Gastroesophageal sphincter (tissue), 4 donors: ENCODE measurements around the gene MRPL27. TPM values are rescaled to one million over a fixed set of nuclear protein-coding genes. Genes with fewer than 3 reads are reported as not detected.

ENCODE experiments used
- ATAC-seq: fragments of 150-250 bp; one replicate; pipeline ENCODE4 v1.9.1; 2016; ENCODE audit warnings: mild to moderate bottlenecking, moderate library complexity
- H3K27ac ChIP-seq, 4 donors: fragments of 200-600 bp; sonication (generic) in 3 of 4; 1 replicate in 3 of 4; 2 replicates in 1 of 4; pipeline ENCODE4 v1.5.1; 2016 to 2019
- H3K27me3 ChIP-seq: fragments of 200-600 bp; sonication (generic); one replicate; pipeline ENCODE4 v1.5.1; 2019
- H3K36me3 ChIP-seq, 2 donors: fragments of 200-600 bp; sonication (generic); one replicate each; pipeline ENCODE4 v1.5.1; 2019; ENCODE audit warnings: control low read depth in 1 of 2
- H3K4me1 ChIP-seq, 3 donors: fragments of 200-600 bp; sonication (generic); 1 replicate in 2 of 3; 2 replicates in 1 of 3; pipeline ENCODE4 v1.5.1; 2016 to 2019; ENCODE audit warnings: control low read depth in 2 of 3
- H3K4me3 ChIP-seq, 2 donors: fragments of 200-600 bp; sonication (generic); one replicate each; pipeline ENCODE4 v1.5.1; 2019; ENCODE audit warnings: mild to moderate bottlenecking in 1 of 2, moderate library complexity in 1 of 2
- H3K9me3 ChIP-seq, 3 donors: fragments of 200-600 bp; sonication (generic); one replicate each; pipeline ENCODE4 v1.5.1; 2017 to 2019; ENCODE audit warnings: control low read depth in 2 of 3
- EP300 ChIP-seq: sonication (generic); formaldehyde crosslinking; IDR thresholded peaks from one replicate; pipeline ENCODE4 v1.6.1; 2017; ENCODE audit warnings: antibody characterized with exemption, mild to moderate bottlenecking
- POLR2A ChIP-seq, 2 donors: fragments of 450-650 bp; IDR thresholded peaks; one replicate each; pipeline ENCODE4 v1.6.1; 2017; ENCODE audit warnings: antibody characterized with exemption in 2 of 2, mild to moderate bottlenecking in 2 of 2, moderate library complexity in 1 of 2
- POLR2AphosphoS5 ChIP-seq: sonication (generic); formaldehyde crosslinking; IDR thresholded peaks from one replicate; pipeline ENCODE4 v1.6.1; 2017; ENCODE audit warnings: antibody characterized with exemption
- WGBS, 2 donors: methylation state at CpG; one replicate each; pipeline ENCODE4 v1.1.5; 2018; ENCODE audit warnings: low coverage in 1 of 2; 5-methylcytosine and 5-hydroxymethylcytosine counted together
- total RNA-seq, 4 donors: library from RNA; depleted of rRNA; stranded (reverse); fragments of >200 nt; gene quantifications; one replicate each; pipeline ENCODE4 v1.1.0, GENCODE V29; 2016
- TF ChIP-seq, protein P1 (sequence below), 4 experiments: fragments of 200-600 bp in 2 of 4; fragments of 450-650 bp in 2 of 4; sonication (generic) in 1 of 4; IDR thresholded peaks; one replicate each; pipeline ENCODE4 v1.5.1; 2017 to 2019; ENCODE audit warnings: antibody characterized with exemption in 4 of 4, mild to moderate bottlenecking in 2 of 4, moderate library complexity in 2 of 4

The MRPL27 gene
- total RNA-seq, 4 donors from 2014 or later = 40.3 to 62.1 (median 52.2) TPM

DNA sequence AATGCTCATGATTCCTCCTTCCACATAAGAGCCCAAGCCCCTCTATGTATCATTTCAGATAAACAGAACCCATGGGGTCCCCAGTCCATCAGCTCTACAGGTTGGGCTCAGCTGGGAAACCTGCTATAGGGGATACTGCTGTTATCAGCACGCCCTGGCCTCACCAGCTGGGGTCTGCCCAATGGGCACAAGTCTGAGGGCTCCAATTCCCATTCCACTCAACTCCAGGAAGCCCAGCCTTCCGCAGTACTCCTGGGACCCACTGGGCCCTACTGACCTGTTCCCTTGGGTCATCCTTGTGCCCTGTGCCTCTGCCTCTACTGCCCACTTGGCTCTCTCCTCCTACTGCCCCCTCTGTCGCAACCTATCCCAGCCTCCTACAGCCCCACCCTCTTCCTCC is 43.3 kb downstream of the MRPL27 start:
- Histone ChIP-seq H3K4me3 (no peak overlapping the region), H3K27ac (no peak overlapping the region), H3K4me1 (no peaks in the 10 kb centered on the region), H3K27me3 (peaks cover 7% of the 10 kb centered on the region), H3K36me3 (no peaks in the 10 kb centered on the region), H3K9me3 (no peaks in the 10 kb centered on the region)
- TF ChIP-seq, protein P1, sequence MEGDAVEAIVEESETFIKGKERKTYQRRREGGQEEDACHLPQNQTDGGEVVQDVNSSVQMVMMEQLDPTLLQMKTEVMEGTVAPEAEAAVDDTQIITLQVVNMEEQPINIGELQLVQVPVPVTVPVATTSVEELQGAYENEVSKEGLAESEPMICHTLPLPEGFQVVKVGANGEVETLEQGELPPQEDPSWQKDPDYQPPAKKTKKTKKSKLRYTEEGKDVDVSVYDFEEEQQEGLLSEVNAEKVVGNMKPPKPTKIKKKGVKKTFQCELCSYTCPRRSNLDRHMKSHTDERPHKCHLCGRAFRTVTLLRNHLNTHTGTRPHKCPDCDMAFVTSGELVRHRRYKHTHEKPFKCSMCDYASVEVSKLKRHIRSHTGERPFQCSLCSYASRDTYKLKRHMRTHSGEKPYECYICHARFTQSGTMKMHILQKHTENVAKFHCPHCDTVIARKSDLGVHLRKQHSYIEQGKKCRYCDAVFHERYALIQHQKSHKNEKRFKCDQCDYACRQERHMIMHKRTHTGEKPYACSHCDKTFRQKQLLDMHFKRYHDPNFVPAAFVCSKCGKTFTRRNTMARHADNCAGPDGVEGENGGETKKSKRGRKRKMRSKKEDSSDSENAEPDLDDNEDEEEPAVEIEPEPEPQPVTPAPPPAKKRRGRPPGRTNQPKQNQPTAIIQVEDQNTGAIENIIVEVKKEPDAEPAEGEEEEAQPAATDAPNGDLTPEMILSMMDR (IDR thresholded peaks at IDR 0.05) = no peak
- TF ChIP-seq EP300 = no peak
- TF ChIP-seq POLR2A (IDR thresholded peaks at IDR 0.05) = no peak
- no peak for TF ChIP-seq POLR2AphosphoS5
- no peak for ATAC-seq
- 67 to 90% methylated on average over 1 to 2 of the region's 3 CpGs for WGBS, 2 donors

DNA sequence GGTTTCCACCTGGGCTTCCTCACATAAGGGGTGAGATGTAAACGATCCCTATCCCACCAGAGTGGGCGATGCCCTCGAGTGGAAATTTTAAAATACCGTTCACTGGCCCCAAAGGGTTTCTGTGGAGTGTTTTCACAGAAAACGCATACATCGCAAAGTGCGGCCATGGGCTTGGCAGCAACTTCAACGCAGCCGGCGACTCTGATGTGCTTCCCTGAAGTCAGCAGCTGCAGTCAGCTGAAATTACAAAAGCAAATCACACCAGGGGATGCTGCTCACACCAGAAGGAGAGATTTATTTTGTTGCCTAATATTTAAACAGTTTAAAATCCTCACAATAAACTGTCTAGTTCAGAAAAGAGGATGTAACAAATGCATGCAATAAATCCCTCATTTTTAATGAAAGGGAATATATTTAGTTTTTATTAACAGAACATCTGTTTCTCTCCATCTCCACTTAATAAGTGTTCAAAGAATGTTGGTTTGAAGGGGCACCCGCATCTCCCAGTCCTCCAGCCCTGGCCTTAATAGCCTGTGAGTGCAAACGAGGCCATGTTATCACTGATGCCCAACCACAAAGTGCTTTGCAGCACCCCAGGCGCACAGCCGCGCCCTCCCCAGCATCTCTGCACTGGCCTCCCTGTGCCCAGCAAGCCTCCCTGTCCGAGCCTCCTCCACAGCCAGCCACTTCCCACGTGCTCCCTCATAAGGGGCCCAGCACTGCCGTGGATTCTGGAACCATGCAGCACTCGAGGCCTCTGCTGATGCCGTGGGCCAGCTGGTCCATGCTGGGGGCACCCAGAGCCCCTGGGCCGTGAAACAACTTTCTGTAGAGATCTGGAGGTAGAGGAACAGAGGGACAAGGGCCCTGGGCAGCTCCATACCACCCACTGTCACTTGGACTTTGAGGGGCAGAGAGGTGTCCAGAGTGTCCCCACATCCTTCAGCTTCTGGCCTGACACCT is 44.3 kb downstream of the MRPL27 start:
- TF ChIP-seq, protein P1 (IDR thresholded peaks at IDR 0.05) = no peak
- TF ChIP-seq POLR2AphosphoS5 (no peak), POLR2A (IDR thresholded peaks at IDR 0.05) (no peak), EP300 (no peak)
- 43 to 57% methylated on average over 8 to 9 of the region's 21 CpGs for WGBS, 2 donors

GRCh38 chr17:50326831-50327364 is 46.1 kb downstream of the MRPL27 start:
- Histone ChIP-seq H3K4me3 (no peak overlapping the region), H3K4me1 (no peaks in the 10 kb centered on the region), H3K9me3 (no peaks in the 10 kb centered on the region), H3K27ac (no peak overlapping the region), H3K27me3 (no peaks in the 10 kb centered on the region), H3K36me3 (no peaks in the 10 kb centered on the region)
- TF ChIP-seq EP300 (no peak), POLR2A (IDR thresholded peaks at IDR 0.05) (no peak), POLR2AphosphoS5 (no peak)
- TF ChIP-seq, protein P1 (IDR thresholded peaks at IDR 0.05) = no peak
- ATAC-seq = no peak
- WGBS, 2 donors = 72 to 82% methylated on average over 5 to 7 of the region's 9 CpGs

More for the DNA sequence above, 44.3 kb downstream of the MRPL27 start:
- H3K27me3 ChIP-seq = peaks cover 7% of the 10 kb centered on the region
- no peak overlapping the region for H3K27ac ChIP-seq
- H3K9me3 ChIP-seq = no peaks in the 10 kb centered on the region
- no peaks in the 10 kb centered on the region for H3K36me3 ChIP-seq
- no peak for ATAC-seq
- no peaks in the 10 kb centered on the region for H3K4me1 ChIP-seq
- H3K4me3 ChIP-seq = no peak overlapping the region

DNA sequence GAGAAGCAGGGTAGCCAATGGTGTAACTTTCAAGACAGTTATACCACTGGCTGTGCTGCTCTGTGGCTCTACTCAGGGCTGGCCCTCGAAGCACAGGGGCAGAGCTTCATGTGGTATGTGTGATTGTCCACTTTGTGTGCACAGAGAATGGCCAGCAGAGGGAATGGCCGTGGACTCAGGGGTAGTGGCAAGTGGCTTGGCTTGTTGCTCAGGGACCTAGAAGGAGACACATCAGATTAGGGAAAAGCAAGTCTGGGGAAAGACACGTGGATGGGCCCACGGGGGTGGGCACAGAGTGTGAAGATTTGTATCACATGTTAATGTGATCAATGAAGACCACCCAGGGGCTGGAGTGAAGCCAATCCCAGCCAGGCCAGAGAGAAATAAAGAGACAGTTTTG is 47.1 kb downstream of the MRPL27 start:
- ATAC-seq = no peak
- H3K4me1 ChIP-seq = no peaks in the 10 kb centered on the region
- TF ChIP-seq, protein P1 (IDR thresholded peaks at IDR 0.05) = no peak
- no peak for TF ChIP-seq POLR2AphosphoS5
- TF ChIP-seq EP300 = no peak
- no peak for TF ChIP-seq POLR2A (IDR thresholded peaks at IDR 0.05)
- H3K36me3 ChIP-seq = no peaks in the 10 kb centered on the region
- H3K27me3 ChIP-seq = no peaks in the 10 kb centered on the region
- H3K9me3 ChIP-seq = no peaks in the 10 kb centered on the region
- no peak overlapping the region for H3K4me3 ChIP-seq
- no peak overlapping the region for H3K27ac ChIP-seq
- WGBS, 2 donors = 50% methylated on average over 4 of the region's 4 CpGs; no CpG with 5 or more reads in 1 of the 2 donors
